Suprapubic skin (tissue), 4 donors: ENCODE measurements around the gene TSPO2.

ENCODE experiments used
- EP300 ChIP-seq: sonication (generic); formaldehyde crosslinking; IDR thresholded peaks from one replicate; pipeline ENCODE4 v1.6.1; 2017; ENCODE audit warnings: antibody characterized with exemption
- POLR2A ChIP-seq, 2 donors: fragments of 450-650 bp; IDR thresholded peaks; one replicate each; pipeline ENCODE4 v1.6.1; 2017; ENCODE audit warnings: antibody characterized with exemption in 2 of 2, mild to moderate bottlenecking in 2 of 2, moderate library complexity in 2 of 2
- POLR2AphosphoS5 ChIP-seq, 3 donors: sonication (generic); formaldehyde crosslinking; IDR thresholded peaks; one replicate each; pipeline ENCODE4 v1.6.1; 2017; ENCODE audit warnings: antibody characterized with exemption in 3 of 3
- TF ChIP-seq, protein P1 (sequence below), 2 donors: fragments of 200-600 bp in 1 of 2; fragments of 450-650 bp in 1 of 2; sonication (generic) in 1 of 2; IDR thresholded peaks; one replicate each; pipeline ENCODE4 v1.5.1; 2016 to 2019; ENCODE audit warnings: antibody characterized with exemption in 2 of 2, mild to moderate bottlenecking in 1 of 2, moderate library complexity in 1 of 2

DNA sequence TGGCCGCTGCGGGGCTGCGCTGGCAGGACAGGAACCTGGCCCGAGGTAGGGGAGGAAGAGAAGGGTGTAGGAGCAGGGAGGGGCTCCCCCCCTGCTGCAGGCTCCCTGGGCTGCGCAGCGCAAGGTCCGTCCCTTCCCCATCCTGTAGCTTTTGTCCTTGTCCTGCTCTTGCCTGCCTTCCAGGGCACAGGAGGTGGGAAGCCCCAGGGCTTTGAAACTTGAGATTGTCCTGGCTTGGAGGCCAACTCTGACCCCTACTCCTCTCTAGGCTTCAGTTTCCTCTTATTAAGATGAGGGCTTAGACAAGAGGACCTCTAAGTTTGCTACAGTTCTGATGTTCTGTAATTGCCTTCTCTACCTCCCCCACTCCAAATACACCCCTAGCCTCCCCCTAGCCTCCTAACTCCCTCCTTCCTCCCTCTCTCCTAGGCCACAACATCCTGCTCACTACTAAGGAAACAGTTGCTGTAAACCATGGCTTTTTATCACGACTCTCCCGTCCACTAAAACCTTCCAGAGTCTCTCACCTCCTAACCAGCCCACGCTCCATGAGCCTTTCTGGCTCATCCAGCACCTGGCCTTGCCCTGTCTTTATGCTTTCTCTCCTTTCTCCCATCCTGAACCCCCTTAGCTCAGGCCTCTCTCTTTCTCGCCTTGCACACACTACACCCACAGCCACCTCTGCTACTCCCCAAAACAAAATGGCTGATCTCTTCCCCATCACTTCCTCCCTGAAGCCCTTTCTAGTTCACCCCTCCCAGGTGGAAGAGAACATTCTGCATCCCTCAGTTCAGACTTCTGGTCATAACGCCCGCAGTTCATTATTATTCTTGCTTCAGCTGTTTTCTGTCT lies 13.5 kb upstream of the TSPO2 start:
- TF ChIP-seq, protein P1, sequence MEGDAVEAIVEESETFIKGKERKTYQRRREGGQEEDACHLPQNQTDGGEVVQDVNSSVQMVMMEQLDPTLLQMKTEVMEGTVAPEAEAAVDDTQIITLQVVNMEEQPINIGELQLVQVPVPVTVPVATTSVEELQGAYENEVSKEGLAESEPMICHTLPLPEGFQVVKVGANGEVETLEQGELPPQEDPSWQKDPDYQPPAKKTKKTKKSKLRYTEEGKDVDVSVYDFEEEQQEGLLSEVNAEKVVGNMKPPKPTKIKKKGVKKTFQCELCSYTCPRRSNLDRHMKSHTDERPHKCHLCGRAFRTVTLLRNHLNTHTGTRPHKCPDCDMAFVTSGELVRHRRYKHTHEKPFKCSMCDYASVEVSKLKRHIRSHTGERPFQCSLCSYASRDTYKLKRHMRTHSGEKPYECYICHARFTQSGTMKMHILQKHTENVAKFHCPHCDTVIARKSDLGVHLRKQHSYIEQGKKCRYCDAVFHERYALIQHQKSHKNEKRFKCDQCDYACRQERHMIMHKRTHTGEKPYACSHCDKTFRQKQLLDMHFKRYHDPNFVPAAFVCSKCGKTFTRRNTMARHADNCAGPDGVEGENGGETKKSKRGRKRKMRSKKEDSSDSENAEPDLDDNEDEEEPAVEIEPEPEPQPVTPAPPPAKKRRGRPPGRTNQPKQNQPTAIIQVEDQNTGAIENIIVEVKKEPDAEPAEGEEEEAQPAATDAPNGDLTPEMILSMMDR (IDR thresholded peaks at IDR 0.05): no peak
- no peak for TF ChIP-seq POLR2AphosphoS5 (IDR thresholded peaks at IDR 0.05)
- TF ChIP-seq EP300: no peak
- TF ChIP-seq POLR2A (IDR thresholded peaks at IDR 0.05): no peak
